HG03442 (cell line): Measurements from ENCODE around the gene BAIAP2.

ENCODE experiments used
- ATAC-seq: cut with Tn5 transposase; IDR thresholded peaks from one replicate; pipeline ENCODE4 v1.9.1; 2021; ENCODE audit warnings: mild to moderate bottlenecking, moderate library complexity; ENCODE audit not compliant: unreplicated experiment

Gene BAIAP2

DNA sequence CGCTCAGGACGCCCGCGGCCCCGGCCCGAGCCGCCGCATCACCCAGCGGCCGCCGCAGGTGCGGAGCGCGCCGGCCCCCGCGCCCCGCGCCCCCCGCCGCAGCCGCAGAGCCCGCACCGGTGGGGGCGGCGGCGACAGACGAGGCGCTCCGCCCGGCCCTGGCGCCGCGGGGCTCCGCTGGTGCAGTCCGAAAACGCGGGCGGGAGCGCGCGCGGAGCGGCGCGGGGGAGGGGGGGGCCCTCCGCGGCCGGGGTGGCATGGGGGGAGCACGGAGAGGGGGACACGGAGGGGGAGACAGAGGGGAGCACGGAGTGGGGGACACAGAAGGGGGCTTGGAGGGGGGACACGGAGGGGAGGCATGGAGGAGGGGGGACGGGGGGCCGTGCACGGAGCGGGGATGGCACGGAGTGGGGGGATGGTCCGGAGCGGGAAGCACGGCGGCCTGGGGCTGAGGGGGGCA lies 131.1 kb downstream of the BAIAP2 start, which contains the start of gene AATK:
AATK (minus strand) TSS at position 189 of the 460 bp plus-strand sequence. CDS start 229 bp downstream, outside the sequence.
- ATAC-seq = no peak
